H1 (cell line): ENCODE measurements around the gene PSMD9. TPM values are rescaled to one million over a fixed set of nuclear protein-coding genes. Genes with fewer than 3 reads are reported as not detected.

ENCODE experiments used
- CTCF ChIA-PET: fragments of 300-600 bp; sonication (Branson Sonifier 250); formaldehyde crosslinking; loops from one replicate; lab custom pipeline; 2021; ENCODE audit not compliant: partially characterized antibody; lab: Charles Lee
- POLR2A ChIA-PET: fragments of 300-600 bp; sonication (Branson Sonifier 250); formaldehyde crosslinking; loops from one replicate; lab custom pipeline; 2021; ENCODE audit warnings: inconsistent platforms; ENCODE audit not compliant: partially characterized antibody; lab: Charles Lee
- DNase-seq, 2 experiments: peaks; one replicate each; pipeline versions ENCODE4 v3.0.0 to v3.0.0-alpha.2; 2010 to 2022; ENCODE audit warnings: low spot score in 2 of 2, low read depth in 1 of 2, mixed read lengths in 1 of 2
- FAIRE-seq: peaks from 2 replicates; lab custom pipeline; 2011; peaks lifted over from hg19 to GRCh38; lab: Jason Lieb, UNC
- H2AFZ ChIP-seq: 2 replicates; pipeline ENCODE4 v1.8.1; 2012; ENCODE audit warnings: low read length, inconsistent platforms
- H2AK5ac ChIP-seq: 2 replicates; pipeline ENCODE4 v1.6.1; 2013; ENCODE audit warnings: low read depth, low read length
- H2BK120ac ChIP-seq: replicated peaks from 2 replicates; pipeline ENCODE3; 2013; ENCODE audit warnings: low read depth, low read length, inconsistent platforms
- H2BK12ac ChIP-seq: 2 replicates; pipeline ENCODE4 v1.6.1; 2013; ENCODE audit warnings: low read depth, low read length
- H2BK15ac ChIP-seq: 2 replicates; pipeline ENCODE4 v1.6.1; 2013; ENCODE audit warnings: low read length
- H2BK20ac ChIP-seq: 2 replicates; pipeline ENCODE4 v1.6.1; 2013; ENCODE audit warnings: low read length
- H2BK5ac ChIP-seq: 2 replicates; pipeline ENCODE4 v1.6.1; 2013; ENCODE audit warnings: low read depth, low read length
- H3K14ac ChIP-seq: 2 replicates; pipeline ENCODE4 v1.6.1; 2013; ENCODE audit warnings: inconsistent platforms; ENCODE audit not compliant: insufficient read length
- H3K18ac ChIP-seq: 2 replicates; pipeline ENCODE4 v1.6.1; 2013; ENCODE audit warnings: low read length; ENCODE audit errors: extremely low read depth
- H3K23ac ChIP-seq: 2 replicates; pipeline ENCODE4 v1.6.1; 2013; ENCODE audit warnings: inconsistent platforms; ENCODE audit not compliant: insufficient read length
- H3K23me2 ChIP-seq: 2 replicates; pipeline ENCODE4 v1.6.1; 2013; ENCODE audit warnings: low read depth, low read length
- H3K27ac ChIP-seq: 2 replicates; pipeline ENCODE4 v1.6.1; 2011; ENCODE audit warnings: low read depth, low read length, inconsistent platforms
- H3K27me3 ChIP-seq, 4 experiments: replicated peaks in 1 of 4; 1 replicate in 1 of 4; 2 replicates in 3 of 4; pipeline versions ENCODE4 v1.6.1 to v1.8.1; 2011 to 2013; ENCODE audit warnings: low read length in 3 of 4, mild to moderate bottlenecking in 3 of 4, inconsistent platforms in 2 of 4, mixed read lengths in 2 of 4, moderate library complexity in 1 of 4; ENCODE audit not compliant: control insufficient read depth in 3 of 4, insufficient read depth in 3 of 4; ENCODE audit errors: extremely low read depth in 1 of 4
- H3K36me3 ChIP-seq, 4 experiments: 2 replicates each; pipeline versions ENCODE4 v1.6.1 to v1.8.1; 2011 to 2013; ENCODE audit warnings: mild to moderate bottlenecking in 4 of 4, low read length in 3 of 4, moderate library complexity in 2 of 4, control low read depth in 1 of 4, inconsistent platforms in 1 of 4; ENCODE audit not compliant: insufficient read depth in 4 of 4, control insufficient read depth in 2 of 4
- H3K4ac ChIP-seq: replicated peaks from 2 replicates; pipeline ENCODE3; 2013; ENCODE audit warnings: low read length, low read depth, mixed read lengths, inconsistent platforms; ENCODE audit not compliant: insufficient read length
- H3K4me1 ChIP-seq, 4 experiments: replicated peaks in 1 of 4; 1 replicate in 1 of 4; 2 replicates in 3 of 4; pipeline versions ENCODE4 v1.6.1 to v1.8.1; 2011 to 2013; ENCODE audit warnings: low read length in 3 of 4, inconsistent platforms in 2 of 4, mixed read lengths in 1 of 4; ENCODE audit not compliant: insufficient read depth in 4 of 4, control insufficient read depth in 3 of 4
- H3K4me2 ChIP-seq, 2 experiments: 2 replicates each; pipeline versions ENCODE4 v1.6.1 to v1.8.1; 2011 to 2013; ENCODE audit warnings: low read depth in 2 of 2, low read length in 2 of 2, control low read depth in 1 of 2, inconsistent platforms in 1 of 2, mild to moderate bottlenecking in 1 of 2; ENCODE audit not compliant: insufficient read depth in 1 of 2
- H3K4me3 ChIP-seq, 4 experiments: fragments of 200-600, 300-600 bp in 1 of 4; sonication (generic), shearing (Covaris generic), sonication (Bioruptor Twin) in 1 of 4; 2 replicates each; pipeline versions ENCODE4 v1.5.1 to v1.8.1; 2011 to 2016; ENCODE audit warnings: low read length in 4 of 4, low read depth in 3 of 4, control low read depth in 2 of 4, inconsistent platforms in 2 of 4, mild to moderate bottlenecking in 2 of 4, mixed read lengths in 1 of 4, moderate library complexity in 1 of 4; ENCODE audit not compliant: insufficient read depth in 2 of 4; ENCODE audit errors: extremely low read depth in 1 of 4
- H3K56ac ChIP-seq: replicated peaks from 2 replicates; pipeline ENCODE3; 2013; ENCODE audit warnings: low read depth, mild to moderate bottlenecking, mixed read lengths, low read length, inconsistent platforms; ENCODE audit not compliant: insufficient read length
- H3K79me1 ChIP-seq: 2 replicates; pipeline ENCODE4 v1.6.1; 2013; ENCODE audit warnings: low read depth, low read length, control low read depth
- H3K79me2 ChIP-seq, 2 experiments: 2 replicates each; pipeline versions ENCODE4 v1.6.1 to v1.8.1; 2012 to 2013; ENCODE audit warnings: low read length in 2 of 2, mild to moderate bottlenecking in 2 of 2, inconsistent platforms in 1 of 2; ENCODE audit not compliant: insufficient read depth in 2 of 2, control insufficient read depth in 1 of 2
- H3K9ac ChIP-seq, 4 experiments: replicated peaks in 1 of 4; 1 replicate in 1 of 4; 2 replicates in 3 of 4; pipeline versions ENCODE4 v1.6.1 to v1.8.1; 2011 to 2013; ENCODE audit warnings: low read depth in 3 of 4, low read length in 3 of 4, control low read depth in 2 of 4, mild to moderate bottlenecking in 2 of 4, moderate library complexity in 2 of 4, inconsistent platforms in 1 of 4; ENCODE audit errors: extremely low read depth in 1 of 4
- H3K9me3 ChIP-seq, 2 experiments: 2 replicates each; pipeline versions ENCODE4 v1.6.1 to v1.8.1; 2012 to 2013; ENCODE audit warnings: mild to moderate bottlenecking in 2 of 2, moderate library complexity in 2 of 2, control low read depth in 1 of 2, inconsistent platforms in 1 of 2, low read depth in 1 of 2, low read length in 1 of 2, mixed read lengths in 1 of 2; ENCODE audit not compliant: insufficient read depth in 2 of 2
- H4K20me1 ChIP-seq, 2 experiments: replicated peaks in 1 of 2; 2 replicates each; pipeline versions ENCODE3 to v1.8.1; 2011 to 2013; ENCODE audit warnings: inconsistent platforms in 2 of 2, low read length in 2 of 2, mild to moderate bottlenecking in 1 of 2; ENCODE audit not compliant: insufficient read depth in 2 of 2, control insufficient read depth in 1 of 2
- H4K5ac ChIP-seq: 2 replicates; pipeline ENCODE4 v1.6.1; 2013; ENCODE audit warnings: low read length, low read depth, mixed read lengths, inconsistent platforms; ENCODE audit not compliant: insufficient read length
- H4K8ac ChIP-seq: 2 replicates; pipeline ENCODE4 v1.8.0; 2013; ENCODE audit warnings: mild to moderate bottlenecking, moderate library complexity, low read length, inconsistent platforms; ENCODE audit not compliant: insufficient read depth; ENCODE audit errors: extremely low read depth
- H4K91ac ChIP-seq: replicated peaks from 2 replicates; pipeline ENCODE3; 2013; ENCODE audit warnings: low read length, mixed read lengths, inconsistent platforms; ENCODE audit not compliant: insufficient read length
- CHD2 ChIP-seq: IDR thresholded peaks from 2 replicates; pipeline ENCODE4 v1.6.1; 2012; ENCODE audit warnings: low read length, improper control_type of control experiment
- KDM4A ChIP-seq: IDR thresholded peaks from one replicate; pipeline ENCODE4 v1.7.1; 2012; ENCODE audit warnings: low read depth, mild to moderate bottlenecking, moderate library complexity, low read length, inconsistent platforms; ENCODE audit not compliant: severe bottlenecking
- RAD21 ChIP-seq, 2 experiments: IDR thresholded peaks in 1 of 2; conservative IDR thresholded peaks in 1 of 2; 2 replicates each; pipeline ENCODE4 v1.6.1; 2011; ENCODE audit warnings: low read depth in 2 of 2, low read length in 2 of 2, improper control_type of control experiment in 1 of 2, inconsistent platforms in 1 of 2, mild to moderate bottlenecking in 1 of 2, moderate library complexity in 1 of 2
- RFX5 ChIP-seq: IDR thresholded peaks from 2 replicates; pipeline ENCODE4 v1.6.1; 2011; ENCODE audit warnings: low read depth, low read length, improper control_type of control experiment, borderline replicate concordance
- SAP30 ChIP-seq: fragments of 300-600 bp; sonication (generic); IDR thresholded peaks from 2 replicates; pipeline ENCODE4 v1.7.1; 2012; ENCODE audit warnings: low read length, moderate library complexity, mild to moderate bottlenecking, inconsistent platforms; ENCODE audit not compliant: insufficient read depth, insufficient replicate concordance
- SIN3A ChIP-seq, 2 experiments: IDR thresholded peaks in 1 of 2; conservative IDR thresholded peaks in 1 of 2; 2 replicates each; pipeline ENCODE4 v1.6.1; 2011 to 2012; ENCODE audit warnings: low read length in 2 of 2, improper control_type of control experiment in 1 of 2, low read depth in 1 of 2, mild to moderate bottlenecking in 1 of 2
- SUZ12 ChIP-seq: fragments of 200-600 bp; sonication (generic); IDR thresholded peaks from 2 replicates; pipeline ENCODE4 v1.6.1; 2012; ENCODE audit warnings: mild to moderate bottlenecking, inconsistent platforms, low read length, moderate library complexity, mixed read lengths
- WGBS, 2 experiments: shearing (Covaris generic) in 1 of 2; methylation state at CpG; one replicate each; pipeline versions ENCODE4 v1.1.6 to v1.1.7; 2013 to 2015; ENCODE audit warnings: low lambda C conversion rate in 2 of 2, mixed read lengths in 2 of 2, inconsistent platforms in 1 of 2, low coverage in 1 of 2, missing lambda C conversion rate in 1 of 2; ENCODE audit not compliant: insufficient replicate concordance in 2 of 2, insufficient coverage in 1 of 2, insufficient read length in 1 of 2; ENCODE audit errors: extremely low coverage in 1 of 2, missing lambda C conversion rate in 1 of 2; 5-methylcytosine and 5-hydroxymethylcytosine counted together
- polyA plus RNA-seq, 7 experiments: library from polyadenylated mRNA; depleted of rRNA in 3 of 7; stranded (reverse) in 5 of 7; unstranded in 2 of 7; fragments of >200 nt in 5 of 7; fragments of 200-250 nt in 2 of 7; gene quantifications; 1 replicate in 5 of 7; 2 replicates in 1 of 7; 4 replicates in 1 of 7; pipeline versions ENCODE4 v1.2.1 to v1.2.3, GENCODE V29; 2011 to 2013; ENCODE audit warnings: missing spikeins in 2 of 7, mixed read lengths in 2 of 7
- total RNA-seq: library from RNA; stranded (reverse); fragmentation: NEBNext Ultra II Directional; extraction: Animal tissue kit (Norgen Biotek cat#: 25700); gene quantifications from 2 replicates; pipeline ENCODE4 v1.2.1, GENCODE V29; 2021

PSMD9 gene
- total and polyA plus RNA-seq, 2 of the 8 experiments (the other 6 are each of a cell fraction or from before 2014, with no cell fraction given) = 28.8 to 36.1 TPM

GRCh38 chr12:121893961-121894460 is 5.4 kb downstream of the PSMD9 start:
- no peak for FAIRE-seq
- peaks cover 3 to 12% of the 10 kb centered on the region in 2 experiments for H4K20me1 ChIP-seq

More at GRCh38 chr12:121893961-121894460, 5.4 kb downstream of the PSMD9 start:
- Histone ChIP-seq H3K4me2 (no peak overlapping the region), H3K9ac (no peak overlapping the region), H3K36me3 (peaks cover 0 to 11% (median 3%) of the 10 kb centered on the region in 4 experiments; a peak in 3 of 8 replicates), H3K14ac (no peak overlapping the region), H2BK15ac (no peak overlapping the region), H3K23ac (no peak overlapping the region), H3K4me3 (no peak overlapping the region), H4K5ac (no peak overlapping the region), H2AFZ (no peak overlapping the region), H3K79me1 (no peaks in the 10 kb centered on the region), H3K9me3 (no peaks in the 10 kb centered on the region), H2BK120ac (no peak overlapping the region), H3K18ac (no peak overlapping the region), H3K23me2 (peaks cover 7% of the 10 kb centered on the region), H2BK5ac (no peak overlapping the region), H4K91ac (no peak overlapping the region), H2BK12ac (no peak overlapping the region), H3K27ac (no peak overlapping the region), H3K4ac (no peak overlapping the region), H3K79me2 (no peaks in the 10 kb centered on the region; a peak in 1 of 4 replicates), H3K4me1 (peaks cover 0 to 4% (median 1%) of the 10 kb centered on the region in 4 experiments; a peak in 3 of 7 replicates), H3K27me3 (peaks cover 0 to 2% (median 1%) of the 10 kb centered on the region in 4 experiments; a peak in 3 of 7 replicates), H2AK5ac (no peak overlapping the region), H3K56ac (no peak overlapping the region), H4K8ac (no peak overlapping the region), H2BK20ac (no peak overlapping the region)
- TF ChIP-seq SAP30 = no peak
- TF ChIP-seq RFX5 = no peak
- TF ChIP-seq KDM4A = no peak
- no peak for TF ChIP-seq SUZ12
- no peak for TF ChIP-seq SIN3A (conservative IDR thresholded peaks at IDR 0.05 in 1 of 2, IDR thresholded peaks at IDR 0.05 in 1 of 2; ENCODE audit: low read depth in 1 of 2, low read length in 2 of 2)
- TF ChIP-seq CHD2 = no peak
- TF ChIP-seq RAD21 (IDR thresholded peaks at IDR 0.05 in 1 of 2, conservative IDR thresholded peaks at IDR 0.05 in 1 of 2; ENCODE audit: low read depth in 2 of 2, low read length in 2 of 2) = no peak
- no peak for DNase-seq
- POLR2A ChIA-PET = interaction anchor here (0.6 to 10.3 kb wide), 6 partner anchors 24 to 284 kb away, joined by 3 to 115 read pairs (median 3); partner anchors contain the start of genes CFAP251, RHOF and SETD1B
- CTCF ChIA-PET = interaction anchor here (0.6 to 10.7 kb wide), 18 partner anchors 10 to 237 kb away, joined by 3 to 114 read pairs (median 4); partner anchors contain the start of genes CFAP251 and RHOF
- WGBS, 2 experiments = 83% methylated on average over 1 of the region's 1 CpG; no CpG with 5 or more reads in 1 of the 2 experiments
